CD4-positive, alpha-beta T cell (primary cell): ENCODE data around the gene DYRK1A. TPM values are rescaled to one million over a fixed set of nuclear protein-coding genes. Genes with fewer than 3 reads are reported as not detected.

ENCODE experiments used
- ATAC-seq: fragments of 200-7000 bp; cut with Tn5 transposase; one replicate; pipeline ENCODE4 v1.10.0; 2022; ENCODE audit warnings: mild to moderate bottlenecking; ENCODE audit not compliant: poor library complexity
- CTCF ChIA-PET: fragments of 350-600 bp; sonication (Branson Sonifier 250); formaldehyde crosslinking; loops from one replicate; lab custom pipeline; 2021; ENCODE audit warnings: antibody characterized with exemption, inconsistent platforms; lab: Charles Lee
- POLR2A ChIA-PET: fragments of 350-600 bp; sonication (Branson Sonifier 250); formaldehyde crosslinking; loops from one replicate; lab custom pipeline; 2021; ENCODE audit warnings: antibody characterized with exemption, inconsistent platforms; lab: Charles Lee
- DNase-seq, 14 experiments: peaks; one replicate each; pipeline ENCODE4 v3.0.0-alpha.2; 2013 to 2020; ENCODE audit warnings: mixed read lengths in 2 of 14
- H3K27ac ChIP-seq, 2 donors: one replicate each; pipeline versions ENCODE4 v1.5.1 to v1.7.0; 2013; ENCODE audit warnings: low read length in 2 of 2, low read depth in 1 of 2, mild to moderate bottlenecking in 1 of 2
- H3K27me3 ChIP-seq, 2 experiments: 1 replicate in 1 of 2; 2 replicates in 1 of 2; pipeline versions ENCODE4 v1.6.1 to v1.7.0; 2013; ENCODE audit warnings: low read length in 2 of 2, control low read depth in 1 of 2, mild to moderate bottlenecking in 1 of 2, moderate library complexity in 1 of 2; ENCODE audit not compliant: insufficient read depth in 2 of 2, control insufficient read depth in 1 of 2
- H3K36me3 ChIP-seq: one replicate; pipeline ENCODE4 v1.6.1; 2013; ENCODE audit warnings: low read length, control low read depth; ENCODE audit not compliant: insufficient read depth
- H3K4me1 ChIP-seq: one replicate; pipeline ENCODE4 v1.6.1; 2013; ENCODE audit warnings: low read length, control low read depth; ENCODE audit not compliant: insufficient read depth
- H3K4me3 ChIP-seq: one replicate; pipeline ENCODE4 v1.5.1; 2013; ENCODE audit warnings: mild to moderate bottlenecking, low read length, moderate library complexity
- H3K9me3 ChIP-seq, 2 experiments: 1 replicate in 1 of 2; 2 replicates in 1 of 2; pipeline versions ENCODE4 v1.6.1 to v1.7.0; 2013; ENCODE audit warnings: low read length in 2 of 2, mild to moderate bottlenecking in 2 of 2, control low read depth in 1 of 2, moderate library complexity in 1 of 2; ENCODE audit not compliant: control insufficient read depth in 1 of 2, insufficient read depth in 1 of 2
- H3K27ac Mint-ChIP-seq: one replicate; pipeline ENCODE4 v1.8.0; 2020; ENCODE audit warnings: mixed read lengths
- H3K27me3 Mint-ChIP-seq: one replicate; pipeline ENCODE4 v1.8.0; 2021; ENCODE audit warnings: mixed read lengths
- H3K36me3 Mint-ChIP-seq: one replicate; pipeline ENCODE4 v1.8.0; 2021; ENCODE audit warnings: low read depth, mixed read lengths
- H3K4me1 Mint-ChIP-seq: one replicate; pipeline ENCODE4 v1.8.0; 2021; ENCODE audit warnings: low read depth, mixed read lengths
- H3K4me3 Mint-ChIP-seq: one replicate; pipeline ENCODE4 v1.8.0; 2020; ENCODE audit warnings: mild to moderate bottlenecking, mixed read lengths
- H3K9me3 Mint-ChIP-seq: one replicate; pipeline ENCODE4 v1.8.0; 2020; ENCODE audit warnings: mixed read lengths
- CTCF ChIP-seq: fragments of 200-600 bp; IDR thresholded peaks from one replicate; pipeline ENCODE4 v1.8.0; 2022; ENCODE audit warnings: antibody characterized with exemption, mild to moderate bottlenecking
- intact Hi-C, 2 experiments: fragments of 100-400 bp; cut with DNase I in 1 of 2; cut with micrococcal nuclease in 1 of 2; formaldehyde crosslinking; loops; one replicate each; pipeline versions ENCODE4 v1.15.1 to v1.9.0; 2023 to 2025; cut with DNase I, micrococcal nuclease
- total RNA-seq, 174 experiments: library from RNA in 2 of 174; stranded (reverse) in 2 of 174; gene quantifications; one replicate each; pipeline ENCODE4 v1.2.3 and lab custom pipeline; 2021 to 2026

The DYRK1A gene
- total RNA-seq, 2 experiments from 2014 or later, result 135 to 145 TPM

- intact Hi-C loops, result no loop called here
- no peak overlapping the region for H3K4me3 Mint-ChIP-seq
- peaks cover 64% of the 10 kb centered on the region for H3K27me3 Mint-ChIP-seq
- H3K9me3 ChIP-seq, result peaks cover 0 to 13% of the 10 kb centered on the region in 2 experiments
- H3K27ac ChIP-seq, result no peak overlapping the region
- ChIA-PET CTCF (no interaction called here), POLR2A (no interaction called here)
- no peaks in the 10 kb centered on the region for H3K4me1 Mint-ChIP-seq
- peaks cover 2% of the 10 kb centered on the region for H3K9me3 Mint-ChIP-seq
- ATAC-seq (no peak), DNase-seq (no peak)
- no peaks in the 10 kb centered on the region for H3K36me3 ChIP-seq
- H3K4me1 ChIP-seq, result no peaks in the 10 kb centered on the region
- peaks cover 31 to 35% of the 10 kb centered on the region in 2 experiments for H3K27me3 ChIP-seq
- H3K36me3 Mint-ChIP-seq, result no peaks in the 10 kb centered on the region
- TF ChIP-seq CTCF, result no peak
- H3K4me3 ChIP-seq, result no peak overlapping the region
- no peak overlapping the region for H3K27ac Mint-ChIP-seq
Measured at GRCh38 chr21:37535672-37536071, 169.1 kb downstream of the DYRK1A start.

- DNase-seq (no peak), ATAC-seq (no peak)
- Histone ChIP-seq H3K4me3 (no peak overlapping the region), H3K27me3 (peaks cover 21 to 25% of the 10 kb centered on the region in 2 experiments), H3K9me3 (peaks cover 0 to 13% of the 10 kb centered on the region in 2 experiments), H3K4me1 (no peaks in the 10 kb centered on the region), H3K27ac (no peak overlapping the region), H3K36me3 (no peaks in the 10 kb centered on the region)
- peaks cover 2% of the 10 kb centered on the region for H3K9me3 Mint-ChIP-seq
- H3K4me1 Mint-ChIP-seq, result no peaks in the 10 kb centered on the region
- H3K4me3 Mint-ChIP-seq, result no peak overlapping the region
- intact Hi-C loops, result no loop called here
- H3K27ac Mint-ChIP-seq, result no peak overlapping the region
- H3K27me3 Mint-ChIP-seq, result peaks cover 65% of the 10 kb centered on the region
- POLR2A ChIA-PET, result no interaction called here
- CTCF ChIA-PET, result no interaction called here
- no peak for TF ChIP-seq CTCF
- H3K36me3 Mint-ChIP-seq, result no peaks in the 10 kb centered on the region
Measured at GRCh38 chr21:37536616-37537278, 170.2 kb downstream of the DYRK1A start.

GRCh38 chr21:37537391-37537996 lies 170.9 kb downstream of the DYRK1A start:
- POLR2A ChIA-PET, result no interaction called here

More at GRCh38 chr21:37537391-37537996, 170.9 kb downstream of the DYRK1A start:
- no peak for TF ChIP-seq CTCF
- H3K27me3 ChIP-seq, result peaks cover 20 to 21% of the 10 kb centered on the region in 2 experiments
- H3K27ac ChIP-seq, result no peak overlapping the region
- no peaks in the 10 kb centered on the region for H3K4me1 ChIP-seq
- H3K27me3 Mint-ChIP-seq, result peaks cover 62% of the 10 kb centered on the region
- no peak overlapping the region for H3K27ac Mint-ChIP-seq
- H3K4me3 Mint-ChIP-seq, result no peak overlapping the region
- H3K36me3 ChIP-seq, result no peaks in the 10 kb centered on the region
- H3K4me1 Mint-ChIP-seq, result no peaks in the 10 kb centered on the region
- ATAC-seq, result no peak
- intact Hi-C loops, result no loop called here
- peaks cover 3 to 13% of the 10 kb centered on the region in 2 experiments for H3K9me3 ChIP-seq
- CTCF ChIA-PET, result no interaction called here
- H3K36me3 Mint-ChIP-seq, result no peaks in the 10 kb centered on the region
- H3K4me3 ChIP-seq, result no peak overlapping the region
- no peak for DNase-seq
- peaks cover 5% of the 10 kb centered on the region for H3K9me3 Mint-ChIP-seq
